ENCODE results near the gene PLA2G7.

Gene PLA2G7

GRCh38 chr6:46688966-46689335 is 46.2 kb downstream of the PLA2G7 start:
- DNase-seq (ENCODE audit: low read depth in 2 of 2): no peak

- no peak for DNase-seq (ENCODE audit: low read depth in 2 of 2)
Measured at GRCh38 chr6:46688117-46688965, 46.8 kb downstream of the PLA2G7 start.

- no peak for DNase-seq (ENCODE audit: low read depth in 2 of 2)
Measured at GRCh38 chr6:46687619-46688097, 47.5 kb downstream of the PLA2G7 start, which contains the start of gene TDRD6. Gene TDRD6, plus strand, starts transcription at chr6:46687885. Its CDS starts 244 bp downstream, at chr6:46688129.

- DNase-seq (ENCODE audit: low read depth in 2 of 2): no peak
Measured at GRCh38 chr6:46684771-46685170, 50.4 kb downstream of the PLA2G7 start.

GRCh38 chr6:46677314-46677654 is 57.9 kb downstream of the PLA2G7 start:
- no peak for DNase-seq (ENCODE audit: low read depth in 2 of 2)

GRCh38 chr6:46676604-46677313 is 58.4 kb downstream of the PLA2G7 start:
- no peak for DNase-seq (ENCODE audit: low read depth in 2 of 2)

GRCh38 chr6:46674410-46674809 is 60.8 kb downstream of the PLA2G7 start:
- no peak for DNase-seq (ENCODE audit: low read depth in 2 of 2)

- no peak for DNase-seq (ENCODE audit: low read depth in 2 of 2)
Measured at GRCh38 chr6:46667377-46667776, 67.8 kb downstream of the PLA2G7 start.

- DNase-seq (ENCODE audit: low read depth in 2 of 2): no peak
Measured at GRCh38 chr6:46661483-46661882, 73.7 kb downstream of the PLA2G7 start.

GRCh38 chr6:46657642-46658041 is 77.5 kb downstream of the PLA2G7 start:
- DNase-seq (ENCODE audit: low read depth in 2 of 2): no peak

GRCh38 chr6:46655803-46656202 is 79.4 kb downstream of the PLA2G7 start:
- DNase-seq (ENCODE audit: low read depth in 2 of 2): no peak
